Right forelimb (tissue), 1 donor: ENCODE data around the gene NODAL.
A peak's percentile ranks its signal among the peaks of the same experiment; 100 is the strongest.
"Not testable (repeated sequence)": the region's sequence is repeated elsewhere in the genome, so short reads cannot be mapped to it uniquely, and the experiment has no call there.

Experiments used
- DNase-seq: peaks from one replicate; pipeline ENCODE4 v3.0.0-alpha.2; 2018

Gene NODAL

DNA sequence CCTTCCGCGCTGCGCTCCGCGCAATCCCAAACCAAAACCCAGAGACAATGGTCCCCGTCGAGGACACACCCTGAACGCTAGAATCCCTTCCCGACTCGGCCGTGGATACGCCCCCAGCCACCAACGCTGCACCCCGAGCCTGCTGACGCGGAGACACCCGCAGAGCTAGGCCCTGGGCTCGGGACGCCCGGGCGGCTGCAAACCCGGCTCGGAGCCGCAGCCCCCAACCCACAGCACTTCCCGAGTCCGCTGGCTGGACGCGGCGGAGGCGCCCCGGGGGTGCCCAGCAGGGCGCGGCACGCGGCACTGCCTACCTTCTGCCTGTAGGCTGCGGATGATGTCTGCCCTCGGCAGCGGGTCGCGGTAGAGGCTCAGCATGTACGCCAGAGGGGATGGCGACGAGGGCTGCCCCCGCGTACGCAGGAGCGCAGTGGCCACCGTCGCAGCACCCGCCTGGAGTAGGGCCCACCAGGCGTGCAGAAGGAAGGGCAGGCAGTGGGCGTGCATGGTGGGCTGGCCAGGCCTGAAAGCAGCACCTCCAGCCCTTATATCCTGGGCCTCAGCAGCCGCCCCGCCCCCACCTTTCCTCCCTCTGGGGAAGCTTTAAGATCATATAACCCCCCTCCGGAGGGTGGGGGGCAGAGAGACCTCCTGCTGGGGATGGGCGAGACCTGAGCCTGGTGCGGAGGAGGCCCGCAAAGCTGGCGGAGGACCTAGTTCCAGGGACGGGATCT, at the start of gene NODAL:
NODAL (minus strand) TSS at position 521 of the 734 bp plus-strand sequence; CDS start at position 507, 14 bp downstream.
- no peak for DNase-seq

DNA sequence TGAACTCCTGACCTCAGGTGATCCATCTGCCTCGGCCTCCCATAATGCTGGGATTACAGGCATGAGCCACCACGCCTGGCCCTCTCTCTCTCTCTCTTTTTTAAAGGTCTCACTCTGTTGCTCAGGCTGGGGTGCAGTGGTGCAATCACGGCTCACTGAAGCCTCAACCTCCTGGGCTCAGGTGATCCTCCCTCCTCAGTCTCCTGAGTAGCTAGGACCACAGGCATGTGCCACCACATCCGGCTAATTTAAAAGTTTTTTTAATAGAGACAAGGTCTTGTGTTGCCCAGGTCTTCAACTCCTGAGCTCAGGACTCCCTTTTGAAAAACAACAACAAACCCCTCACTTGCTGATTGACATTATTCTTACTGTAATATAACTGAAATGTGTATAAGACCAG, 48.7 kb upstream of the NODAL start:
- DNase-seq, result no peak

DNA sequence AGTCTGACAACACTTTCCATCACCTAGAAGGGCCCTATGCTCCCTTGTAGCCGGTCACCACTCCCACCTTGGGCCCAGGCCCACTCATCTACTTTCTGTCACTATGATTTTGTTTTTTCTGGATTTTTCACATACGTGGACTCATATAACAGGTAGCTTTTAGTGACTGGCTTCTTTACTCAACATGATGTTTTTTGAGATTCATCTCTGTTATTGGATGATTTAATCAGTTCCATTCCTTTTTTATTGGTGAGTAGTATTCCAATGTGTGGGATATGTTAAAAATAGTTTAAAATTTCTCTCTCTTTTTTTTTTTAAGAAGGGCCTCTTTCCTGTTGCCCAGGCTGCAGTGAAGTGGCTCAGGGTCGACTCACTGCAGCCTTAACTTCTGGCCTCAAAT, 46.3 kb upstream of the NODAL start:
- DNase-seq, result no peak

DNA sequence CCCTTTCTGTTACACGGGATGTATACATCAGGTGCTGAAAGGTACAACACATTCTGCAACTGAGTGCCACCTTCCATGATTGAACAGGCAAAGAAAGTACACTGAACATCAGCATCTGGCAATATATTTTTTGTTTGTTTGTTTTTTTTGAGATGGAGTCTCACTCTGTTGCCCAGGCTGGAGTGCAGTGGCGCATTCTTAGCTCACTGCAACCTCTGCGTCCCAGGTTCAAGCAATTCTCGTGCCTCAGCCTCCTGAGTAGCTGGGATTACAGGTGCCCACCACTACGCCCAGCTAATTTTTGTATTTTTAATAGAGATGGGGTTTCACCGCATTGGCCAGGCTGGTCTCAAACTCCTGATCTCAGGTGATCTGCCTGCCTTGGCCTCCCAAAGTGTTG, 42.4 kb upstream of the NODAL start:
- DNase-seq, result not testable (repeated sequence)

DNA sequence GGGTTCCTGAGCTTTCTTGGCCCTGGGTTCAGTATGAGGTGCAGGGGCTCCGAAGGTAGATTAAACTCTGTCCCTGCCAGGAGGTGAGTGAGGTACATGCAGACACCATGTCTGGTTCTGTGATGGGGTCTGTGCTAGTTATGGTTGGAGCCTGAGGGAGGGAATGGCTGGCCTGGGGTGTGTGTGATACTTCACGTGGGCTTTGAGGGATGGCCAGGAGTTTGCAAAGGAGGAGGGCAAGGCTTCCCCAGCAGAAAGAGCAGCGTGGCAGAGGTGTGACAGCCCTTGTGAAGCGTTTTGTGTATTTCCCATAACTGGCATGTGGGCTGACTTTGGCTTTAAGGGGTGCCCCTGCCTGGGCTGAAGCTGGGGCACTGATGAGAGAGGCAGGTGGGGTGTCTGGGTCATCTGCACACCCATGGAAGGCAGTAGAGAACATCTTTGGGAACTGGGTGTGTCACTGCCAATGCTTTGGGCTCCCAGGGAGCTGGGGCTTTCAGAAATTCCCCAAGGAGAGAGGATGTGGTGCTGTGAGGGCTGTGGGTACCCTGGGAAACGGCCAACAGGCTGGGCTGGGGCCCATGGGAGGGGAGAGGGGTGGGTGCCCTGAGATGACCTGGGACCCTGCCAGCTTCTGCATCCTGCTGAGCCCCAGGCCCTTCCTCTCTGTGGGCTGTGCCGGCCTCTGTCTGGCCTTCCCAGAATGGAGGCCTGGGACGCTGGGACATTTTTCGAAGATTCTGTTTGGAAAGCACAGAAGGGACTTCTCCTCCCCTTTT, 41.7 kb upstream of the NODAL start:
- DNase-seq, result no peak

DNA sequence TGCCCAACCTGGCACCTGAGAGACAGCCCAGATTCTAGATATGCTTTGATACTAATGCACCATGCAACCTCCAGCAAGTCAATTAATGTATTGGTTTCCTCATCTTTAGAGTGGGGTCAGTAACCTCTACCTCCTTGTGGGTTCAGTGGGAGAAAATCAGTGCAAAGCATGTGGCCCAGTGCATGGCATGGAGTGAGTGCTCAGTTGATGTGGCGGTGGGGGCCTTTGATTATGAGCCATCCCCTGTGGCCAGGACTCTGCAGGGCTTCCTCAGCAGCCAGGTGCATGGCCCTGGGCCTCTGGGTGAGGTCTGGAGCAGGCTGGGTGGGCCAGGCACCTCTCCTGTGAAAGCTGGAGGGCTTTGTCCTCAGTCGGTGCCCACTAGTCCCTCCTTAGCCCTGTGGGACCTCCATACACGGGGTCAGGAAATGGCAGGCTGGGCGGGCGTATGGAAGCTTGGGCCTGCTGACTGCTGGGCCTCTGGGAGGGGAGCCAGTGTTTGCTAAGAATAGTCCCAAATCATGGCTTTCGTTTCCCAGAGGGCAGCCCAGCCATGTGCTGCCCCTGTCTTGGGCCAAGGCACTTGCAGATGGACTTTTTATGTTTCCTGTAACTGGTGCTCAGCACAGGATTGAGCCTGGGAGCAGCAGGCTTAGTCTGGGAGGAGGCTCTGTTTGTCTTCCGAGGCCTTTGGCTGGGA, 40.5 kb upstream of the NODAL start:
- no peak for DNase-seq

DNA sequence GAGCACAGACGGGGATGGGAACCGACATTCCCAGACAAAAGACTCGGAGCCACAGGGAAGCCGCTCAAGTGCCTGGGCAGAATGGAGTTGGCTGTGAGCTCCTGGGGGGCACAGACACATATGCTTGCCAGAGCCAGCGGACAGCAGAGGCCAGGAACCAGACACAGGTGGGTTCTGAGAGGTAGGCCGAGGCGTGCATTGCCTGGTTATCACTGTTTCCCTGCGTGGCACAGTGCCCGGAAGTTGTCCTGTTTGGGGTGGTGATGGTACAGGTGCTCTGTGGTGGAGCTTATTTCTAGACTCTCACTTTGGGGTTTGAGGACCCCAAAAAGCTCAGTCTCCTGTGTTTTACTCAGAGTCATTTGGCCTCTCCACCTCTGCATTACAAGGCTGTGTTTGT, 39.6 kb upstream of the NODAL start:
- no peak for DNase-seq

DNA sequence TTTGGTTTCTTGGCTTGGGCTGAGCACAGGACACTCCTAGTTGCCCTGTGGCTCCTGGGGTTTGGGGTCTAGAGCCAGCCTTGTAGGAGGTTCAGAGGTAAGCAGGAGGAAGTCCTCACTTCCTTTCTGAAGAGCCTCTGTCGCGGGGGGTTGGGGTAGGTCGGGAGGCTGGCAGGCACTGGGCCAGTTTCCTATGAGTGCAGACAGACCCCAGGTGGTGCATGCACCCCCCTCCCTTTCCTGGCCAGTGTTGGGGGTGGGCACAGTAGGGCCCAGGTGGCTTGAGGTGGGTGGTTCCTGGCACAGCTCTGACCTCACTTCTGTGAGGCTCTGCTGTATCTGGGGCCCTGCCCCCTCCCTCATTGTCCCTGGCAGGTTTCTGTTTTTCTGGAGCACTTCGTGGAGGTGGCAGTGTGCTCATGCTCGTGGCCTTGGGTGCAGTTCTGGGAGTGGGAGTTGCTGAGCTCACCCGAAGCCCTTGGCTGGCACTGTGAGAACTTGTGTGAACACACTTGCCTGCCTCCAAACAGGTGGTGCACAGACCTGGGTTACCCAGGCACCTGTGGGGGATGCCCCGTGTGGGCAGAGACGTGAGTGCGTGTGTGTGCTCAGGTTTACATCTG, 38.9 kb upstream of the NODAL start:
- DNase-seq, result no peak

DNA sequence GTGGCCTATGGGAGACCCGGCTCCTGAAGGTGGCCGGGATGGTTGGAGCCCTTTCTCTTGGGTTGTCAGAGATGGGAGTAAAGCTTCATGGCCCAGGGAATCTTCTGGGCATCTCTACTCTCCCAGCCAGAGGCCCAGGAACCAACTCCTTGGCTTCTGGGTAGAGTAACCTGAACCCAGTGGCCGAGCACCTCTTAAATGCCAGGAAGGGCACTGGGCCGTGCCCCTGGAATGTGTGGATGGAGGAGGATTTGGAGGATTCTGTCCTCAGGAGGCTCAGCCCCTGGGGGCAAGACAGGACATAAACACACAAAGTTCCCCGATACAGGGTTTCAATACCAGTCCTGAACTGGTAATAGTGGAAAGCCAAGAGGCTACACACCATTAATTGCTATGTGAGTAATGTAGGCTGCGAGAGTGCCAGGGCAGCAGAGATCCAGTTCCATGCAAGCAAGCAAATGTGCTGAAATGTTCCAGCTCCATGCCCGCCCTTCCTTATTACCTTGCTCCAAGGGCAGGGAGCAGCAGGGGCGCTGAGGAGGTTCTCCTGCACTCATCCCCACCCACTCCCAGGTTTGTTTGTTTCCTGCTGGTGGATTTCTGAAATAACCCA, 38.3 kb upstream of the NODAL start:
- no peak for DNase-seq

DNA sequence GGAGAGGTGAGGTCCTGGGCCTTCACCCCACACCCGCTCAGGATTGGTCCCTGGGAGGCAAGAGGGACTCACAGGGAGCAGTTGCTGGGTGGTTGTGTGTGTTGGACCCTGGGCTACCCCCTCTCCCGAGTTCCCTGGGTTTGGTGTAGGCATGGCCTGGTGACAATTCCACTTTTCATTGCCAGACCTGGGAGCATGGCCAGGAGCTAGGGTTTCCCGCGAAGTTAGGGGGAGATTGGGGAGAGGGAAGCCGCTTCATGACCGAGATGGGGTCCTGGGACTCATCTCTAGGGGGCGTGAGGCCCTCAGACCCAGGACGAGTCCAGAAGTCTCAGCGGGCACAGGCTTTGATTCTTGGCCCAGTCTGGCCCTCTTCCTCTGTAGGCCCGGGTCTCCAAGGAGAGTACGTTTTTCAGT, 37.7 kb upstream of the NODAL start:
- no peak for DNase-seq

DNA sequence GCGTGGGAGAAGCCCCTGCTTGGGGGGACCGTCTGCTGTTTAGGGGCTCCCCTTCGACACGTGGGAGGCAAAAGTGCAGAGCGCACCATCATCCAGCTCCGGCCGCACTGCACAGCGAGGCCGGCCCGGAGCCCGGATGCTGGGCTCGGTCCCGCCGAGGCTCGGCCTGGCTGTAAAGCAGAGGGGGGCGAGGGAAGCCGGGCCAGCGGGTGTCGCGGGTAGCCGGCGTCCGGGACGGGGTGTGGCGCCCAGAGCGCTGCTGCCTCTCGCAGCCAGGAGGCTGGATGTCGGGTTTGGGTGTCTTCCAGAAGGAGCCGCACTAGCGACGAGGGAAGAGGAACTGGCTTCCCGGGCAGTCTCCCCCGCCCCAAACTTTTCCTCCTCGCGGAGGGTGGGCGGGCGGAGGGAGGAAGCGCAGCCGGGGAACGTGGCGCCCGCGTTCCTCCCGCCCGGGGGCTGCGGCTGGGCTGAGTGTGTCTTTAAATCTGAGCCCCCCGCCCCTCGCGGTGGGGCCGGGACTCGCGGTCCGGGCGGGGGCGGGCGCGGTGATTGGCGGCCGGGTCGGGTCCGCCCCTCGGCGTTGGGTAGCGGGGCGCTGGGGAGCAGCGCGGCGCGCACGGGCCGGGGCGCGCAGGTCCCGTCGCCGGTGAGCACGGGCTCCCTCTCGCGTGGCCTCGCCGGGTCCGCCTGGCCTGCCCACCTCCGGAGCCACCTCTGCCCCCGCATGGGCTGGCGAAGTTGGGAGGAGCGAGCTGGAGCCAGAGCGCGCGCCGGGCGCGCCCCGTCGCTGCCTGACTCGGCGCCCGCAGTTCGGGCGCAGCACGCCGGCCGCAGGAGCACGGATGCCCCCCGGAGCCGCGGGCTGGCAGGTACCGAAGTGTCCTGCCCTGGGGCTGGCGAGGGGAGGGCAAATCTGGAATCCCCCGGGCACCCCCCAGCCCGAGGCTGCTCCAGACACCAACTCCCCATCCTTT, 37.0 kb upstream of the NODAL start, which contains the start of gene PALD1:
PALD1 (plus strand) TSS at position 577 of the 974 bp plus-strand sequence. CDS start 47,185 bp downstream, outside the sequence.
- peak; percentile 89 for DNase-seq

DNA sequence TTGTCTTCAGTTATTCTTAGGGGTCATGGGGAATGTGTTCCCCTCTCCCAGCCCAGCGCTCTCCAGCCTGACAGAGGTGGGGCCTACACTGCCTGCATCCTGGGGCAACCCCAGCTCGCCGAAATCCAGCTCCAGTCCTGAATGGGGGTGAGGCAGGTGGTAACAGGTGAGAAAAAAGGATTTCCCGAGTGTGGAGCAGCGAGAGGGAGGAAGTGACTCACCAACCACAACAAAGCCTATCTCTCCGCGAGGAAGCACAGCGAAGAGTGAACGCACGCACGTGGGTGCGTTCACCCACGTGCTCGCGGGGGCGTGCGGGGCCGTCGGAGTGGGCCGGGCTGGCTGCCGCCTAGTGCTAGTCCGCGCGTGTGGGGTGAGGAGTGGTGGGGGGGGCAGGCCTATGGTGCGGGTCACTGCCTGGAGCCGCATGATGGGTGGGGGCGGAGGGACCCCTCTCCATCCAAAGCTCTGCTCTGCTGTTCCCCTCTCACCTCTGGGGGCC, 36.2 kb upstream of the NODAL start:
- DNase-seq, result no peak

DNA sequence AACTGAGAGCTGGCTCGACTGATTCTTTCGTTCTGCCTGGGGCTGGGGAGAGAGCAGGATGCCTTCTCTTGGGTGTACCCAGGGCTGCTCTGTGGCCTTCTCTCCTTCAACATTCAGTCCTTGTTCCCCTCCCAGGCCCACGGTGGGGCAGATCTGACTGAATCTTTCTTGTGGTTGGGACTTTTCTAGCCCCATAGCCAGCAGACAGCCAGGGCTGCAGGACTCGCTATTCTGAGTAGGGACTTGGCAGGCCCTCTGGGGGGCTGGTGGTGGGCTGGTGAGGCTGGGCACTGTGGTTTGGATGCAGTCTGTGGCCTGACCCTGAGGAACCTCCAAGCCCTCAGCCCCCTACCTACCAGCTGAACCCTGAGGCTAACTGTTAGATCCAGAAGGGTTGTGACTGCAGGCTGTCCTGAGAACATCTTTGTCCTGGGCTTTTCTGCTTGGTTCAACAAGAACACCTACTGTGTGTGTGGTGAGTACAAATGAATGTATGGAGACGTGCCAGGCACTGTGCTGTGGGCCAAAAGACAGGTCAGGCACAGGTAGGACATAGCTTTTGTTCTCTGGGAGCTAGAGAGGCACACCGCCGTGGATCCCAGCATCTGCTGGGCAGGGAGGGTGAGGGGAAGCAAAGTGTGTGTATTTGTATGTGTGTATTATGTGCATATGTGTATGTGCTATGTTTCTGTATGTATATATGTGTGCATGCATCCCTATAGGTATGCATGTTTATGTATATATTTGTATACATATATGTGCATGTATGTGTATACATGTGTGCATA, 35.0 kb upstream of the NODAL start:
- no peak for DNase-seq

DNA sequence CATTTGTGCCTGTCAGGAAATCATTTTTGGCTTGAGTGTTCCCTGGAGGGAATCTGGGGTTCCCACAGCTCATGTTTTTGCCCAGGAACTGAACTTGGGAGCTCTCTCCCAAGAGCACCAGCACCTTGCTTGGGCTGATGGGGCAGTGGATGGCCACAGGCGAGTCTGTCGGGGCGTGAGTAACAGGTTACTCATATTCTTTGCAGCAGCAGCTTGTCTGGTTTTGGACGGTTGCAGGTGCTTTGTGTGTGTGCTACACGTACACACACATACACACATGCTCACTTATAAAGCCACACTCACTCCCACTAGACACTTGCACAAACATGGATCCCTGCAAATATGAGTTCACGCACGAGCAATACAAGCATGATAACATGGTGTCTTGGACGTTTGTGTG, 34.2 kb upstream of the NODAL start:
- DNase-seq, result no peak

DNA sequence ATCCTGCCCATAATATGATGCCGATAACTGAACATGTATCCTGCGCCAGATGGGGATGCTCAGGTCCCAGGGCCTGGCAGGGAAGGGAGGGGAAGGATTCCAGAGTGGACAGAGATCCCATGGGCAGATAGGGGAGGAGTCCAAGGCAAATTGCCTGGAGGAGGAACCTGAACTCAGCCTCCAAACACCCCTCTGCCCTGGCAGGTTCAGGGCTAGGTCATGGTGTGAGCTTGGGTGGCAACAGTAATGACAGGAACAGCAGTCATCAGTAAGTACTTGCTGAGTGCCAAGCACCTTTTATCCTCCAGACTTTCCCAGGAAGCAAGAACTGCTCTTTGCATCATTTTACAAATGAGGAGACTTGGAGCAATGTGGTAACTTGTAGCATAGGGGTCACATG, 33.3 kb upstream of the NODAL start:
- no peak for DNase-seq

DNA sequence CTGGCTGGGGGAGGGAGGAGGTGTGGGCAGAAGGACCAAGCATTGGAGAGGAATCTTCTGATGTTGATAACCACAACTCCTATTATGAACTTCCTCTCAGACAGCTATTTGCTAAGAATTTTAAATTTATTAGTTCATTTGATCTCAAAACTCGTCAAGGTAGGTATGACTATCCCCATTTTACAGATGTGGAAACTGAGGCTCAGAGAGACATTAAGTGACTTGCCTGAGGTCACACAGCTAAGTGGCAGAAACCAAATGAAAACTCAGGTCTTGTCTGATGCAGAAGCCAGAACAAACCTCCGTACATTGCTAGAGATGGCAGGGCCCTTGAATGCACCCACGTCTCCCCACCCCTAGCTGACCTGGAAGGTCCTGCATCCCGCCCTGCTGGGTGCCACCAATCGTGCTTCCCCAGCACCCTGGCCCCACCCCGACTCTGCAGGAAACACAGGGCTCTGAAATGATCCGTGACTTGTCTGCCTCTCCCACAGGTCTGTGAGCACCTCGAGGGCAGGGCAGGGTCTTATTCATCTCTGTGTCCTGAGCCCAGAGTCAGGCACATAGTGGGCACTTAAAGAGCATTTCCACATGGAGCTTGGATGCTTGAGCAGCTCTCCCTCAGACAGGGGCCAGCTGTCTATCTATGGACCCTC, 31.4 kb upstream of the NODAL start:
- no peak for DNase-seq

DNA sequence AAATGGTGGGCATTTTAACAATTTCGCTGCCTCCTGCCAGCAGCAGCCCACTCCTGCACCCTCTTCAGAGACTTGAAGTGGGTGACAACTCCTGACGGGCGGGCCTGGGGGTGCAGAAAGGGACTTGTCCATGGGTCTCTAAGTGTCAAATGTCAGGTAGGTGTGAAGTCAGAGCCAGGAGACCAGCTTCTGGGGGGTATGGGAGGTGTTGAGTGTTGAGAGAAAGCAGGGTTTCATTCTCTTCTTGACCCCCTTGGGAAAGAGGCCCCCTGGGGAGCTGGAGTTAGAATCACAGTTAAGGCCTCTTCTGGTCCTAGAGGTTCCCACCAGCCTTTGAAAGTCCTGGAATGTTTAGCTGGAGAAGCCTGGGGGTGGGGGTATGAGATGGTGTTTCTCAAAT, 25.5 kb upstream of the NODAL start:
- DNase-seq, result no peak

DNA sequence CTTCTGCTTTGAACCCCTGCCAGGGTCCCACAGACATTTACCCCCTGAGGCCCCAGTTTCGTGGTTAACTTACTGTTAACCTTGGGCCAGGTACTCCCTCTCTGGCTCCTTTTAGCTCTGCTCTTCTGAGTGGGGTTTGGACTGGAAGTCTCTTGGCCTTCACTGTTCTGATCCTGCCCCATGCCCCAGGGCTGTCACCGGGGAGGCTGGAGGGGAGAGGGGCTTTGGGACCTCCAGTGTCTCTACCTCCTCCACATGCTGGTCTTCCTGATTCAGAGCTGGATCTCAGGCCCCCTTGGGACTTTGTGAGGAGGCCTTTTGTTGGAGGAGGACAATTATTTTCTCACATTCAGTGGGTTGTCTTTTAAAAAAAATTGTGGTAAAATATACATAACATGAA, 24.4 kb upstream of the NODAL start:
- no peak for DNase-seq

DNA sequence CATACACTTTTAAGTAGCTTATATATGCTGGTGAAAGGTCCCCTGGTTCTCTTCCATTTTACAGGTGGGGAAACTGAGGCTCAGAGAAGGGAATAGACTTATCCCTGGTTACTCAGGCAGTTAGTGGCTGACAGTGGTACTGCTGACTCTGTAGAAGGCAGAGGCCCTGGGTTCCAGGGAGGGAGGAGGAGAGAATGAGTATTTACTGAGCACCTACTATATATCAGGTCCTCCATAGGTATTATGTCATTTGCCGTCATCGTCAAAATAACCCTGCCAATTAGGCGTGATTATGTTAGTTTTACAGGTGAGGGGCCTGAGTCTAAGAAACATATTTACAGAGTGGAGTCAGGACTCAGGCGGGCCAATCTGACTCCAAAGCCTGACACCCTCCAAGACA, 23.8 kb upstream of the NODAL start:
- no peak for DNase-seq
